Measurements from ENCODE around the gene TRMT11. TPM values are rescaled to one million over a fixed set of nuclear protein-coding genes. Genes with fewer than 3 reads are reported as not detected.

The TRMT11 gene
- total and polyA plus RNA-seq, 2 of the 8 experiments (the other 6 are each of a cell fraction or from before 2014, with no cell fraction given) = 19.7 to 32.4 TPM

DNA sequence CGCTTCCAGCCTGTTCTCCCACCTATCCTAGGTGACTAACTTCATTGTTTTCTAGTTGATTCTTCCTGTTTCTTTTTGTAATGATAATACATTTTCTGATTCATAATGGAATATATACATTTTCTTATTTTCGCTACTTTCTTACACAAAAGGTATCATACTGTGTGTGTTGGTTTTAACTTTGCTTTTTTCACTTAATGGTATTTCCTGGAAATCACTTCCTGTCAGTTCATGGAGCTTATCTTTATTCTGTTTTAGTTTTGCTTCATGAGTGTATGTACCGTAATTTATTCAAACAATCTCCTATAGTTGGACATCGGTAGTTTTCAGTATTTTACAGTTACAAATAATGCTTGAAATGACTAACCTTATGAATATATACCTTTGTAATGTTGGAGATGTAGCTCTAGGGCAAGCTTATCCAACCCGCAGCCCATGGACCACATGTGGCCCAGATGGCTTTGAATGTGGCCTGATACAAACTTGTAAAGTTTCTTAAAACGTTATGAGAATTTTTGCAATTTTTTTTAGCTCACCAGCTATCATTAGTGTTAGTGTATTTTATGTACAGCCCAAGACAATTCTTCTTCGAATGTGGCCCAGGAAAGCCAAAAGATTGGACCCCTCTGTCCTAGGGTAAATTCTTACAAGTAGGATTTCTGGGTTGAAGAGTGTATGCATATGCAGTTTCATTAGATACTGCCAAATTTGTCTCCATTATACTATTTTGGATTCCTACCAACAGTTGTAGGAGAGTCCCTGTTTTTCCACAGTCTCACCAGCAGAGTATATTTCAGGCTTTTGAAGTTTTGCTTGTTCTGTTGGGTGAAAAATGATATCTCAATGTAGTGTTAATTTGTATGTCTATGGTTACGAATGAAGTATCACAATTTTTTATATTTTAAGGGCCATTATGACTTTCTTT lies 16.7 kb downstream of the TRMT11 start (continued):
- TF ChIP-seq CHD7 (IDR thresholded peaks at IDR 0.05; ENCODE audit: insufficient replicate concordance, low read length) (no peak), RNF2 (IDR thresholded peaks at IDR 0.05; ENCODE audit: borderline replicate concordance, low read depth, low read length, missing control alignments, poor library complexity, severe bottlenecking) (no peak), SRF (IDR thresholded peaks at IDR 0.05; ENCODE audit: low read depth, low read length) (no peak), RAD21 (IDR thresholded peaks at IDR 0.05 in 1 of 2, conservative IDR thresholded peaks at IDR 0.05 in 1 of 2; ENCODE audit: low read depth in 2 of 2, low read length in 2 of 2) (no peak), KDM5A (IDR thresholded peaks at IDR 0.05; ENCODE audit: low read length) (no peak), TCF12 (IDR thresholded peaks at IDR 0.05; ENCODE audit: low read depth, low read length) (no peak), KDM1A (IDR thresholded peaks at IDR 0.05; ENCODE audit: borderline replicate concordance, low read length) (no peak), YY1 (IDR thresholded peaks at IDR 0.05; ENCODE audit: low read depth, low read length) (no peak), EGR1 (IDR thresholded peaks at IDR 0.05; ENCODE audit: borderline replicate concordance, low read depth, low read length) (no peak)
